NCI-H510A (cell line): ENCODE results near the gene WIPI1.
A peak's percentile ranks its signal among the peaks of the same experiment; 100 is the strongest.

Source experiments
- DNase-seq: peaks from one replicate; lab custom pipeline; 2025; lab: John Stamatoyannopoulos, UW

Gene WIPI1

GRCh38 chr17:68460715-68461114, 3.4 kb upstream of the WIPI1 start:
- DNase-seq = no peak

DNA sequence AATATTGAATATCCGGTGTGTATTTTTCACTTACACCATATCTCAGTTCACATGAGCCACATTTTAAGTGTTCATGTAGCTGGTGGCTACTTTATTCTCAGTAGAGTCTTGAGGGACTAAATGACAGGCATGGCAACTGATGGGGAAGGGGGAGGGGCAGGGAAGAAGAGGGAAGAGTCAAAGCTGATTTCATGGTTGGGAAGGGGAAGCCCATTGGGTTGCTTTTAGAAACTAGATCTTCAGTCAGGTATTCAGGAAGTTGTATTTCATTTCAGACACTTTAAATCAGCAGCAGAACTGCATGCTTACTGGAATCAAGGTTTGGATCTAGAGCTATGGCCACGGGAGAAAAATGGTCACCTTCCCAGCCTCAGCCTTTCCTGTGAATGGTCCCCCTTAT, 2.9 kb upstream of the WIPI1 start:
- no peak for DNase-seq

GRCh38 chr17:68459037-68459639, 1.8 kb upstream of the WIPI1 start:
- no peak for DNase-seq

DNA sequence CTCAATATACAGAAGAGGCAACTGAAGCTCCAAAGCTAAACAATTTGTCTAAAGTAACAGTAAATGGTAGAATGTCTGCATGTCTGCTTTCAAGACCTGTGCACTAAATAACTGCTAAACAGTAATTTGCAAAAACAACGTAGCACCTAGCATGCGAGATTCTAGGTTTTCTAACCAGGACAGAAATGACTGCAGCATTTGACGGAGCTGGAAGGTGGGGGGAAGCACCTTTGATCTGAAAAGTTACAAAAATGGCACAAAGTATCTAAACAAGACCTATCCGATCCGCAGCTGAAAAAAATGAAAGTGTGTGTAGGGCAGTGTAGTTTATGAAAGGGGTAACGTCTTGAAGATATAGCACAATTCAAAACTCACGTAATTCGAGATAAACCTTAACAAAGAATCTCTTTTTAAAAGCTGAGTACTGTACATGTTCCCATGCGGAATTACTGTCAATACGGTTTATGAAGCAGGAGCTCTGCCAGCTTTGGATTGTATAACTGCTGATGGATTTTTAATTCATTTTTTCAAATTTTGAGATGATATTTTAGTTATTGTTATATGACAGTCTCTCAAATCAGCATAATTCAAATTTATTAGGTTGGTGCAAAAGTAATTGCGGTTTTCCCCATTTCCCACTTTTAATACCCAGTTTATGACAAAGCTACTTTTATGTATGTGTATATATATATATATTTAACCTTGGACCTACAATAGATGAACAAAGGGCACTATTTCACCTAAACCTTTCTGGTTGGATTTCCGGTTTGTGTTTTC, 1.2 kb upstream of the WIPI1 start:
- no peak for DNase-seq

DNA sequence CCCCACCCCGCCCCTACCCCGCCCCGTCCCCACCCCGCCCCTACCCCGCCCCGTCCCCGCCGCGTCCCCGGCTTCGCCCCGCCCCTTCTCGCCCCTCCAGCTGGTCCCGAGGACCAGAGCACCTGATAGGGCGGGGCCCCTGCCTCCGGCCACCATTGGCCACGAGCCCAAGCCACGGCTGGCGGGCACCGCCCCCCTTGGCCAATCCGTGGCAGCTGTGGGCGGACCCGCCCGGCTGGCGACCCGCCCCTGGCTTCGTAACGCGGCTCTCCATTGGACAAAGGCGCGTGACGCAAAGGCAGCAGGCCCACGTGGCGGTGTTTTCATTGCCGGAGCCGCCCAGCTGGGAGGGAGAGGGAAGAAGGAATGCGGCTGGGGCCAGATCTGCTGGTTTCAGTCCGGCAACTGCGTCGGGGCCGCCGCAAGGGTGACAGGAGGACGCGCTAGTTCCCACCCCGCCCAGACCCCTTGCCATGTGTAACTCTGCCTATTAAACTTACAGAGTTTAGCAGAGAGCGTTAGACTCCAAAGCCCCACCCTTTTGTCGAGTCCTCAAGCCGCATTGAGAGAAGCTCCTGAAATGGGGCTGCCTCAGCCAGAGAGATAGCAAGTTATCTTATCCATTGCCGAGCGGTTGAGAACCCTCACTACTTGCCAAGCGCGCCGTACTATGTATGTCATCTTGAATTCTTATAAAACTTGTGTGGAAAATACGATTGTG, 403 bp upstream of the WIPI1 start:
- DNase-seq = peak; percentile 98

DNA sequence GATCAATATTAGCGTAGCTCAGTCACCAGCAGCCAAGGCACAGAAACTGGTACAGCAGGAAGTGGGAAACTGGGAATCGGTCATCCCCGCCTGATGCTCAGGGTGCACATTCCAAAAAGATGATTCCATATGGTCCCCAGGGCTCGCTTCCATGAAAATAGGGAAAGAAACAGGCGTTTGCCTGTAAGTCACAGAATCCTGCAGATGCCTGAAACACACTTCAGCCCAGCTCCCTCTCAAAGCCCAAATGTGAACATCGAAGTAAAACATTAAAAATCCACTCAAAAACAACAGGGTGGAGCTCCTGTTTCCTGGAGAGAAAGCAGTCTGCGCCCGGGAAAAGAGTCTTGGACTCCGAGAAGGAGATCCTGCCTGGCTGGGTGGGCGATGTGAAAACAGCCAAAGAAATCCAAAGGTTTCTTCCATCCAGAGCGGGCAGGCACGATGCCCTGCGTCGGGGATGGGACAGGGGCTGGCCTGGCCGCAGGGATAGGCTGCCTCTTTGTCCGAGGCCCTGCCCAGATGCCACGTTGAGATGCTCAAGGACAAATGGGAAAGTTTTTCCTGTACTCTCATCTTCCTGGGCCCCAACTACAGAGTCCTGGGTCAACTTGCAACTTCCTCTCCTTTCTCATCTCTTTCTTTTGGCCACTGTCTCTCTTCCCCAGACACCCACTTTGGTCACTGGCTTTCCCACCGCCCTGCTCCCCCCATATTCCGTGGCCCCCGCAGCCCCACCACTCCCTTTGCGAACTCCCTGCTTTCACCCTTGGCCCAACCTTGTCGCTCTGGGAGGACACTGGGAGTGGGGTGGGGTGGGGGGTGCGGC, 743 bp downstream of the WIPI1 start:
- peak; percentile 52 for DNase-seq

GRCh38 chr17:68455901-68456338, 1.4 kb downstream of the WIPI1 start:
- no peak for DNase-seq

GRCh38 chr17:68453991-68454665, 3.2 kb downstream of the WIPI1 start:
- DNase-seq = no peak

DNA sequence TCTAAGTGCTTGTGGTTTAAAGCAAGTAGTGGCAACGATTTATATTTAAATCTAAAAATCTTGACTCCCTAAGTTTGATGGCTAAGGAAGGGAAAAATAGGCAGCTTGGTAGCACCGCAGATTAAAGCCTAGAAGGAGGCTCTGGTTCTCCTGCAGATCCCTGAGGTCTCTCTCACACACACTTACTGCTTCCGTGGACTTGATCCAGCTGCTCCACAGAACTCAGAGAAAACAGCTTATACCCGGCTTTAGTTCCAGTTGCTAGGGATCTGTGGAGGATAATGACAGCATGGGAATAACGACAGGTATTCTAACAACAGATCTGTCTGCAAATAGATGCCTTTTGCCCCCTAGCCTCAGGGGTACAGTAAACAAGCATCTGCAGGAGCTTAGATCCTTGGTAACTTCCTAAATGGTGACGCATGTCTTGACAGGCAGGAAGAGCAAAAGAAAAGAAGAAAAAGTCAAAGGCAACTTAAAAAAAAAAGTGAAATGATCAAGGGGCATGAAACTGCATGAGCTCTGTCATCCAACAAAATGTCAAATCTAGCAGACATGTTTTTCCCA, 4.5 kb downstream of the WIPI1 start:
- no peak for DNase-seq

DNA sequence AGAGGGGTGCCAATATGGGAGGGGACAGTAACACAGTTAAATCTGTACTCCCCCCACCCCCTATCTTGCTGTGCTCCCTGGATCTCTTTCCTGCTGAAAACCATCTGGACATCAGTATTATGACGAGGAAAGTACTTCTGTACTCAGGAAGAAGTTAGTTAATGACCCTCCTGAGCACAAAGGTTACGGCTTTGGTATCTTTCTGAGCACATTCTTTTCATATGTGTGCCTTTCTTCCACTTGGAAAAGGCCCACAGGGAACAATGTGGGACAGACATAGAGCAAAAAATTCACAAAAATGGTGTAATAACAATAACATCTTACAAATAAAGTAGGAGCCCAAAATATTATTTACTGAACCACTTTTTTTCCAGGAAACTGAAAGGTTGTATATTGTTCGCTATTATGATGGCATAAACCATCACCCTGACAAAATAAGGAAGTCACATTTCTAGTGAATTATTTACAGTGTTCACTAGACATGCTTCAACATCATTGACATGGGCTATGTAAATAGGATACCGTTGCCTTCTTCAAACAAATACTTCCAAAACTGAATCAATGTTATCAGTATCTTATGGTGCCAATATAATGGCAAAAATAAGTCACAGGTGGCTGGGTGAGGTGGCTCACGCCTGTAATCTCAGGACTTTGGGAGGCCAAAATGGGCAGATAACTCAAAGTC, 5.5 kb downstream of the WIPI1 start:
- no peak for DNase-seq

- no peak for DNase-seq
Observed at GRCh38 chr17:68450801-68451200, 6.5 kb downstream of the WIPI1 start.

DNA sequence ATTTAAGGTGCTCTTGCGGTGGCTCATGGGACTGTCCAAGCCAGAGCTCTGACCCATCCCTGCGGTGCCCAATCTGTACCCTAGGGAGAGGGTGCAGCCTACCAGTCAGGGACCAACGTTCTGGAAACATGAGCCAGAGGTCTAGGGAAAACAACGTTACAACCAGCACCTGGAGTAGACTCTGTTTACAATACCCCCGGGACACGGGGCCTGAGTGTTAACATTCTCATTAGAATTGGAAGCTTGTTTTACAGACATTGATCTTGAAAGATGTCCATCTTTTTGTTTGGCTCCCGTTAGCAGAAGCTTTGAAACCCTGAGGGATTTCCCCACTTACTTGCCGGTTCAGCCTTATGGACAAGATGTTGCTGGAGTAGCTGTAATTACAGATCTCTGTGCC, 6.9 kb downstream of the WIPI1 start:
- no peak for DNase-seq

DNA sequence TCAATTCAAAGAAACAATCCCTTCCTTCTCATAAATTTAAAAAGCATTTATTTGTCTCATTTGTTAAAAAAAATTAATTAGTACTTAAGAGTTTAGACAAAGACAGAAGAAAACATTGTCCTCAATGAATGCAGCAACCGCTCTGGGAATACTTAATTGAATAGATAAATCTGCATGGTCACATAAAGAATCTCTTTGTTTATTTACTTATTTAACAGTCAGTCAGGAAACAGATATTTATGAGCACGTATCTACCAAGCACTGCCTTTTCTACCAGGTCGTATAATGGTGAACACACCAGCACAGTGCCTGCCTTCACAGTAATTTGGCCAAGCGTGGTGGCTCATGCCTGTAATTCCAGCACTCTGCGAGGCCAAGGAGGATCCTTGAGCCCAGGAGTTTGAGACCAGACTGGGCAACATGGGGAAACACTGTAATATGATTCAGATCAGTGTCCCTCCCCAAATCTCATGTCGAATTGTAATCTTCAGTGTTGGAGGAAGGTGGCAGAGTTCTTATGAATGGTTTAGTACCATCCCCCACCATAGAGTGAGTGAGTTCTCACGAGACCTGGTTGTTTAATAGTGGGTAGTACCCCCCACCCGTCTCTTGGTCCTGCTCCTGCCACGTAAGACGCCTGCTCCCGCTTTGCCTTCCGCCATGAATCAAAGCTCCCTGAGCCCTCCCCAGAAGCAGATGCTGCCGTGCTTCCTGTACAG, 8.1 kb downstream of the WIPI1 start:
- DNase-seq = no peak

GRCh38 chr17:68446626-68447041, 10.7 kb downstream of the WIPI1 start:
- no peak for DNase-seq

GRCh38 chr17:68445671-68446070, 11.6 kb downstream of the WIPI1 start:
- DNase-seq = no peak

- no peak for DNase-seq
Observed at GRCh38 chr17:68443972-68444464, 13.3 kb downstream of the WIPI1 start.

- no peak for DNase-seq
Observed at GRCh38 chr17:68441070-68441770, 16.1 kb downstream of the WIPI1 start.

DNA sequence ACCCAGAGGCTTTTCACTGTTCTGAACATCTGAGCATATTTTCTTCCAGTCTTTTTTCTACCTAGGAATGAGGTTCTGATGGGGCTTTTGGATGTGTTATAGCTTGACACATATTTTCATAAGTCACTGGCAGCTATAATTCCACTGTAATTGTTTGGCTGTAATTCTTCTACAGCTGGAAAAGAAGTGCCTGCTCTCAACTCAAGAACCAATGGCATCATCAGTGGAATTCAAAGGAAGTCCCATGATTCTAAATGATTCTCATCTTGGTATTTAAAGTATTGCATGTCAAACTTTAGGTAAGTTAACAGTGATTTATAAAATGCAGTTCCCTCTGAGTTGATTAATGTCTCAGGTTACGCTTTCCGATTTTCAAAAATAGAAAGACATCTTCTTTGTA, 16.8 kb downstream of the WIPI1 start:
- DNase-seq = no peak

DNA sequence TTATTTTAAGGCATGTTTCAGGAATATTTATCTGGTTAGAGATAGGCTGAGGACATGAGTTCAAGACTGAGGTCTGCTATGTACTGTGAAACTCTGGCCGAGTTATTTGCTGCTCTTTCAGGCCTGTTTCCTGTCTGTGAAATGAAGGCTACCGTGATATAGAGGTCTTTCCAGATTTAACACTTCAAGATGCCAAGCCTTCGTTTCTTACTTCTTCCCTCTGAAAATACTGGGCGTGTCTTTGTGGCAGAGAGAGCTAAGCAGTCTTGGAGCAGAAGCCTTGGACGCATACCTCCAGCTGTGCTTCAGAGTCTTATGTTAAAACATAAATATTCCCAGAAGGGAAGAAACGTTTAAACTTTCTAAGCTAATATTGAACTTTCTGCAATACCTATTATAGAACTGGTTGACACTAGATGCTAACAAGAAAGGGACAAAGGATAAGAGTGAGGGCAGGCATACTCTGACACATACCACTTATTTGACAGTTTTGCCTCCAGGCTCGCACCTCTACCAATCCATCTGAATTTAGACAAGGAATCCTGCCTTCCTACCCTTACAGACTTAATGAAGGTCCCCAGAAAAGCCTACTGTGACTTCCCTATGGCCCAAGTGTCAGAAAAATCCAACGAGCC, 17.5 kb downstream of the WIPI1 start:
- DNase-seq = no peak
